Stomach smooth muscle (tissue), 2 donors: ENCODE measurements around the gene PRM2.
A peak's percentile ranks its signal among the peaks of the same experiment; 100 is the strongest.
"Not testable (repeated sequence)": the region's sequence is repeated elsewhere in the genome, so short reads cannot be mapped to it uniquely, and the experiment has no call there.

Experiments
- H3K27ac ChIP-seq: one replicate; pipeline ENCODE4 v1.7.0; 2013; ENCODE audit warnings: mild to moderate bottlenecking, low read length, inconsistent platforms
- H3K27me3 ChIP-seq, 2 donors: one replicate each; pipeline ENCODE4 v1.7.0; 2013; ENCODE audit warnings: low read length in 2 of 2; ENCODE audit not compliant: insufficient read depth in 2 of 2, control insufficient read depth in 1 of 2
- H3K36me3 ChIP-seq, 2 donors: one replicate each; pipeline ENCODE4 v1.7.0; 2013; ENCODE audit warnings: low read length in 2 of 2; ENCODE audit not compliant: control insufficient read depth in 2 of 2, insufficient read depth in 2 of 2
- H3K4me1 ChIP-seq: one replicate; pipeline ENCODE4 v1.7.0; 2013; ENCODE audit warnings: low read length; ENCODE audit not compliant: control insufficient read depth, insufficient read depth
- H3K4me3 ChIP-seq, 2 donors: one replicate each; pipeline ENCODE4 v1.7.0; 2013; ENCODE audit warnings: low read length in 2 of 2
- H3K9ac ChIP-seq, 2 donors: one replicate each; pipeline ENCODE4 v1.7.0; 2013; ENCODE audit warnings: low read length in 2 of 2, mild to moderate bottlenecking in 1 of 2
- H3K9me3 ChIP-seq, 2 donors: one replicate each; pipeline ENCODE4 v1.7.0; 2013; ENCODE audit warnings: low read length in 2 of 2; ENCODE audit not compliant: control insufficient read depth in 2 of 2
- donor health status: healthy.
- donor health status: Pancreatic carcinoma.

The PRM2 gene

DNA sequence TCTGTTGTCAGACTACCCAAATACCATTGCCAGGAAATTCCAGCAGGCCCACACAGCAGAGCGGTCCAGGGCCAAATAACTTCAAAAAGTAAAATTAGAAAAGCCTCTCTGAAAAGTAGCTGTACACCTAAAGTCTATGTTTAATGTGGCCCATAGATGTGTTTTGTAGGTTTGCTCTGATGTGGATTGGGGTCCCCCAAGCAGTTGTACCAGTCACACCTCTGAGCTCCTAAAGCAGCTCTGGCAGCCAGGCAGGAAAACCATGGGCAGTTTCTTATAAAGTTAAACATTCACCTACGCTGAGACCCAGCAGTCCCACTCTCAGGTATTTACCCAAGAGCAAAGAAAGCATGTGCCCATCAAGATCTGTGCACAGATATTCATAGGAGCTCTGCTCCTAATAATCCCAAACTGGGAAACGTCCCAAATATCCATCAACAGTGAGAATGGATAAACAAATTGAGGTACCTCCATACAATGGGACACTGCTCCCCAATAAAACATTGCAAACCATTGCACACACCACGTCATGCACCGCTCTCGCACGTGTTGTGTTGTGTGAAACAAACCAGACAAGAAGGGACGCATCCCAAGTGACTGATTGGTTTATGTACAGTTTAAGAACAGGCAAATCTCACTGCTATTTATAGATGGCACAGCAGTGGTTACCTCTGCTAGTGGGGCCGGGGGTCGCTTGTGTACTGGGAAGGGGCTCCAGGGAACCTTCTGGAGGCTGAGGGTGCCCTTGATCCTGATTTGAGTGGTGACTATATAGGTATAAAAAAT lies 20.6 kb upstream of the PRM2 start:
- Histone ChIP-seq H3K9ac (no peak overlapping the region), H3K9me3 (no peaks in the 10 kb centered on the region), H3K27me3 (no peaks in the 10 kb centered on the region), H3K4me1 (peaks cover 12% of the 10 kb centered on the region), H3K27ac (no peak overlapping the region), H3K36me3 (no peaks in the 10 kb centered on the region), H3K4me3 (peak overlapping the region; percentile 4 to 64)

DNA sequence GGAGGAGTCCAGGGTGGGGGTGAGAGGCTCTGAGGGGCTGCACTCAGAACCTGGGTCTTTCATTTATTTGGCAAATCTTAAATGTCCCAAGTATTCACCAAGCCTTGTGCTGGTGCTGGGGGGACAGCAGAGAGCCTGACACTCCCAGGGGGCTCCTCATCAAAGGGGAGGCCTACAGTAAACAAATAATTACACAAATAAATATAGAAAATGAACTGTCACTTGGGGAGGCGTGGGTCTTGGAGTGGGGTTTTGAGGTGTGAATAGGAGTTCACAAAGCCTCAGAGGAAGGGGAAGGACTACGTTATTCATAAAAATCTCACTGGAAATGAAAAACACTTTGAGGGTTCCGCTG lies 20.0 kb upstream of the PRM2 start:
- Histone ChIP-seq H3K4me3 (no peak overlapping the region), H3K9me3 (no peaks in the 10 kb centered on the region), H3K27ac (no peak overlapping the region), H3K27me3 (no peaks in the 10 kb centered on the region), H3K9ac (no peak overlapping the region), H3K4me1 (peaks cover 12% of the 10 kb centered on the region), H3K36me3 (no peaks in the 10 kb centered on the region)

DNA sequence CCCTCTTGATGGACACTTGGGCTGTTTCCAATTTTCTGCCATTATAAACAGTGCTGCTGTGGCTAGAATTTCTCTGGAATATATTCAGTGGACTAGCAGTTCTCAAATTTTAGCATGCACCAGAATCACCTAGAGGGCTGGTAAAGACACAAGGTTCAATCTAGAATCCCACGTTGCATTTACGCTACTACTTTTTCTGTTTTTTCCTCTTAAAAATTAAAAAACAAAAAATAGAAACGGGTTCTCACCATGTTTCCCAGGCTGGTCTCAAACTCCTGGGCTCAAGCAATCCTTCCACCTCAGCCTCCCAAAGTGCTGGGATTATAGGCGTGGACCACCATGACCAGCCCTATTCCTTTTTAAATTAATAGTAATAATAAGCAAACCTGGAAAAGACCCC lies 19.4 kb upstream of the PRM2 start:
- Histone ChIP-seq H3K27ac (no peak overlapping the region), H3K9me3 (no peaks in the 10 kb centered on the region), H3K36me3 (no peaks in the 10 kb centered on the region), H3K9ac (no peak overlapping the region), H3K27me3 (no peaks in the 10 kb centered on the region), H3K4me1 (peaks cover 12% of the 10 kb centered on the region), H3K4me3 (no peak overlapping the region)

DNA sequence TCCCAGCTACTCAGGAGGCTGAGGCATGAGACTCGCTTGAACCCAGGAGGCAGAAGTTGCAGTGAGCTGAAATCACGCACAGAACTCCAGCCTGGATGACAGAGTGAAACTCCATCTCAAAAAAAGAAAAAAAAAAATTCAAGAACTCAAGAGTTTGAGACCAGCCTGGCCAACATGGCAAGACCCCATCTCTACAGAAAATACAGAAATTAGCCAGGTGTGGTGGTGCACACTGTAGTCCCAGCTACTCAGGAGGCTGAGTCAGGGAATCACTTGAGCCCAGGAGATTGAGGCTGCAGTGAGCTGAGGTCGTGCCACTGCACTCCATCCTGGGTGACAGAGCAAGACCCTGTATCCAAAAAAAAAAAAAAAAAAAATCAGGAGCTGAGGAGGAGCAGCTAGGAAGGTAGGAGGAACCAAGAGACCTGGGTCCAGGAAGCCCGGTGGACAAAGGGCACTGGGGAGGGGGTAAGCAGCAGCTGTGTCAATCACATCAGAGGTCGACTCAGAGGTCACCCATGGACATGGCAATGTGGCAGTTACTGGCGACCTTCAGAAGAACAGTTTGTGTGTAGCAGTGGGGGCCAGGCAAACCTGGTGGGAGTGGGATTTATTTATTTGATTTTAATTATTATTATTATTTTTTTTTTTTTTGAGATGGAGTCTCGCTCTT lies 15.9 kb upstream of the PRM2 start:
- Histone ChIP-seq H3K36me3 (no peaks in the 10 kb centered on the region), H3K9me3 (no peaks in the 10 kb centered on the region), H3K4me1 (peaks cover 6% of the 10 kb centered on the region), H3K27me3 (peaks cover 0 to 2% of the 10 kb centered on the region in 2 donors), H3K9ac (no peak overlapping the region), H3K4me3 (no peak overlapping the region), H3K27ac (no peak overlapping the region)

DNA sequence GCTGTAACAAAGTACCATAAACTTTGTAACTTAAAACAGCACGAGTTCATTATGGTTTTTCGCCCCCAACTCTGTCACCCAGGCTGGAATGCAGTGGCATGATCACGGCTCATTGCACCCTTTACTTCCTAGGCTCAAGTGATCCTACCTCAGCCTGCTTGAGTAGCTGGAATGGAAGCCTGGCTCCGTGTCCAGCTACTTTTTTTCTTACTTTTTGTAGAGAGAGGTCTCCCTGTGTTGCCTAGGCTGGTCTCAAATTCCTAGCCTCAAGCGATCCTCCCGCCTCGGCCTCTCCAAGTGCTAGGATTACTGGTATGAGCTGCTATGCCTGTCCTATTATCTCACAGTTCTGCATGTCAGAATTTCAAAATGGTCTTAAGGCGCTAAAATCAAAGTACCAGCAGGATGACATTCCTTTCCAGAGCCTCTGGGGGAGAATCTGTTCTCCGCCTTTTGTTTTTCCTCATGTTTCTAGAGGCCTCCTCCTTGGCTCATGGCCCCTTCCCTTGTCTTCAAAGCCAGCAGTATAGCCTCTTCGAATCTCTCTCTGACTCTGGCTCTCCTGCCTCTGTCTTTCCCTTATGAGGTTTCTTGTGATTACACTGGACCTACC lies 14.9 kb upstream of the PRM2 start:
- H3K4me1 ChIP-seq: no peaks in the 10 kb centered on the region
- peaks cover 0 to 2% of the 10 kb centered on the region in 2 donors for H3K27me3 ChIP-seq
- H3K9me3 ChIP-seq: no peaks in the 10 kb centered on the region
- no peak overlapping the region for H3K9ac ChIP-seq
- H3K27ac ChIP-seq: no peak overlapping the region
- H3K4me3 ChIP-seq: no peak overlapping the region
- no peaks in the 10 kb centered on the region for H3K36me3 ChIP-seq

DNA sequence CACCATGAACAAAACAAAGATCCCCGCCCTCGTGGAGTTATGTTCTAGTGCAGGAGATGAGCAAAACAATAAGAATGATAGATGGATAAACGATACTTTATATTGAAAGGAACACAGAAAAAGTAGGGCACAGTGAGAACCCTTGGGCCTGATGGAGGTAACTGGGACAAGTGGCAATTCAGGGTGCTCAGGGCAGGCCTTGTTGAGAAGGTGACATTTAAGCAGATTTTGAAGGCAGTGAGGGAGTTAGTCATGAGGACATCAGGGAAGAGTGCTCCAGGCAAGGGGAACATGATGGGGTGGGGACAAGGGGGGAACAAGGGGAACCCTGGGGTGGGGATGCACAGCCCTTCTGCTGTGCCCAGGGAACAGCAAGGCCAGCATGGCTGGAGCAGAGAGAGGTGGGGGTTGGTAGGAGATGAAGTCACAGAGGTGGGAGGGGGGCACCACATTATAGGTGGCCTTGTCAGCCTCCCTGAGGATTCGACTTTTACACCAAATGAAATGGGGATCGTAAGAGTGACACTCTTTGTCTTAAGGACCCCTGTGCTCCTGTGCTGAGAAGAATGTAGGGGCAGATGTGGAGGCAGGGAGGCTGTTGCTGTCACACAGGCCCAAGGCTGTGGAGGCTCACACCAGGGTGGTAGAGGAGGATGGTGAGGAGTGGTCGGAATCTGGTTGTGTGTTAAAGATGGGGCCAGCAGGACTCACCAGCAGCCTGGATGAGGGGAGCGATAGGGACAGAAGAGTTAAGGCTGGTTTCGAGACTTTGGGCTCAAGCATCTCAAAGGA lies 14.0 kb upstream of the PRM2 start:
- Histone ChIP-seq H3K4me3 (no peak overlapping the region), H3K9ac (no peak overlapping the region), H3K9me3 (no peaks in the 10 kb centered on the region), H3K27me3 (peaks cover 0 to 2% of the 10 kb centered on the region in 2 donors), H3K36me3 (no peaks in the 10 kb centered on the region), H3K4me1 (no peaks in the 10 kb centered on the region), H3K27ac (no peak overlapping the region)

DNA sequence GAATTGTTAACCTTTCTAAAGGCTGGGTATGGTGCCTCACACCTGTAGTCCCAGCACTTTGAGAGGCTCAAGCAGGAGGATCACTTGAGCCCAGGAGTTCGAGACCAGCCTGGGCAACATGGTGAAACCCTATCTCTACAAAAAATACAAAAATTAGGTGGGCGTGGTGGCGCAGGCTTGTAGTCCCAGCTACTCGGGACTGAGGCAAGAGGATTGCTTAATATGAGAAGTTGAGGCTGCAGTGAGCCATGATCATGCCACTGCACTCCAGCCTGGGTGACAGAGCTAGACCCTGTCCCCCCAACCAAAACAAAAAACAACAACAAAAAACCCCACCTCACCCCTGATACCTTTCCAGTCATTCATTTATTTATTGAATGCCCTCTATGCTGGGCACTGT lies 13.4 kb upstream of the PRM2 start:
- not testable (repeated sequence) for H3K27me3 ChIP-seq, H3K27ac ChIP-seq, H3K36me3 ChIP-seq, H3K9me3 ChIP-seq, H3K4me1 ChIP-seq, H3K9ac ChIP-seq, H3K4me3 ChIP-seq

DNA sequence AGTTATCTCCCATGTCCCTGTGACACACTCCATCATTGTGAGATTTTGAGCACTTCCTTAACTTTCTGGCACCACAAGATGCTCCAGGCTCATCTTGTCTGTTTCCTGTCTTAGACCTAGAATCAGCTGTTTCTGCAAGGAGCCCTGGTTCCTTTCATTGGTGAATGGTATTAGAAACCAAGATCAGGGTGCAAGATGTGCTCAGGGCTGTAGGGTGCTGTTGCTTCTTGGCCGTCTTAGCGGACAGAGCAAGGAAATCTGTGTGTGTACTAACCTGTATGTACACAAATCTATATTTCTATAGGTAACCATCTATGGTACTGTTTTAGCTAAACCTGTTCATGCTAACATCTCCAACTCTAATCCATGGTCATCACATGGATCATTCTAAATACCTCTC lies 12.9 kb upstream of the PRM2 start:
- Histone ChIP-seq H3K27me3 (peaks cover 0 to 2% of the 10 kb centered on the region in 2 donors), H3K4me3 (no peak overlapping the region), H3K4me1 (no peaks in the 10 kb centered on the region), H3K9me3 (no peaks in the 10 kb centered on the region), H3K36me3 (no peaks in the 10 kb centered on the region), H3K9ac (no peak overlapping the region), H3K27ac (no peak overlapping the region)

DNA sequence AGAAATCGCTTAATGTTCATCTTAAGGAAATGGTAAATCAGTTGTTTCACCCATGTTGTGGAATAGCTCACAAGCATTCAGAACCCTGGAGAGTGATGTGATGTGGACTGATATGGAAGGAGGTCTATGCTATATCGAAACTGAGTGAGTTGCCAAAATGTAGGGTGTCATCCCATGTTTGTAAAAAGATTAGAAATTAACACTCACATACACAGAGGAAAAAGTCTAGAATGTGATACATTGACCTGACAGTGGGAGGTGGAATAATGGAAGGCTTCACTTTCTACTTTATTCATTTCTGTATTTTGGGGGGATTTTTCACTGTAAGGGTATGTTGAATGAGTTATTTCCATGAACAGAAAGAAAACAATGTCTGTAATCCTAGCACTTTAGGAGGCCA lies 9.6 kb upstream of the PRM2 start:
- Histone ChIP-seq H3K27ac (no peak overlapping the region), H3K36me3 (no peaks in the 10 kb centered on the region), H3K9ac (no peak overlapping the region), H3K4me1 (no peaks in the 10 kb centered on the region), H3K27me3 (peaks cover 0 to 2% of the 10 kb centered on the region in 2 donors), H3K4me3 (no peak overlapping the region), H3K9me3 (no peaks in the 10 kb centered on the region)

DNA sequence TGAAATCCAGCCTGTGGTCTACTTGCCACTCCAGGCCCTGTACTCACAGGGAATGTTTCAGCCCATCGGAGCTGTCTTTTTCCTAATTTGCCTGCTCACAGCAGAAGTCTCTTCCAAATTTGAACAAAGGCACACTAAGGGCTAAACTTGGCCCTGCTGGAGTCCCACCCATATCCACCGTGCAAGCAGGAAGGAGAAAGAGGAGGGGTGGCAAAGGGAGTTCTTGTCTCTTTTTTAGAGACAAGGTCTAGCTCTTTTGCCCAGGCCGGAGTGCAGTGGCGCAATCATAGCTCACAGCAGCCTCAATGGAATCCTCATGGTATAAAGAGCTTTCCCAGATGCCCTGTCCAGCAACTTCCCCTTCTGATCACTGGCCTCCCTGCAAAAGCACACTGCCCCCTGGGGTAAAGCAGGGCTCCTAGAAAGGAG lies 7.6 kb upstream of the PRM2 start:
- no peaks in the 10 kb centered on the region for H3K27me3 ChIP-seq
- no peaks in the 10 kb centered on the region for H3K4me1 ChIP-seq
- H3K9ac ChIP-seq: no peak overlapping the region
- no peak overlapping the region for H3K4me3 ChIP-seq
- no peak overlapping the region for H3K27ac ChIP-seq
- no peaks in the 10 kb centered on the region for H3K9me3 ChIP-seq
- H3K36me3 ChIP-seq: no peaks in the 10 kb centered on the region
